Ishikawa (cell line): ENCODE results near the gene IQGAP1.

Experiments
- EP300 ChIP-seq: IDR thresholded peaks from 2 replicates; pipeline ENCODE4 v1.6.1; 2012; ENCODE audit warnings: borderline replicate concordance
- NFIC ChIP-seq: IDR thresholded peaks from 2 replicates; pipeline ENCODE4 v1.6.1; 2012
- RAD21 ChIP-seq: IDR thresholded peaks from 2 replicates; pipeline ENCODE4 v1.6.1; 2012; ENCODE audit warnings: low read depth
- TF ChIP-seq, protein P1 (sequence below): IDR thresholded peaks from 2 replicates; pipeline ENCODE4 v1.6.1; 2012

DNA sequence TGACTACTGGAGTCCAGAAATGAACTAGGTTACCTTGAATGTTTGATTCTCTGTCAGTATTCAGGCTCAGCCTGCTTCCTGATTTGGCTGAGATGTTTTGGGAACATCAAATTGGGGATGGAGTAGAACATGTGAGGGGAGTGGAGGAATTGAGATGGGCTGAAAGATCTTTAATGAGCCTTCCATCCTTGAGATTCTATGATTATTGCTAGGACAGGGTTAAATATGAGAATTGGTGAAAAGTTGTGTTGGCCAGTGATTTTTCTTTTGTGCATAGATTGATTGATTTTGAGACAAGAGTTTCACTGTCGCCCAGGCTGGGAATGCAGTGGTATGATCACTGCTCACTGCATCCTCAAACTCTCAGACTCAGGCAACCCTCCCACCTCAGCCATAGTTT is 32.4 kb downstream of the IQGAP1 start:
- no peak for TF ChIP-seq RAD21
- TF ChIP-seq, protein P1, sequence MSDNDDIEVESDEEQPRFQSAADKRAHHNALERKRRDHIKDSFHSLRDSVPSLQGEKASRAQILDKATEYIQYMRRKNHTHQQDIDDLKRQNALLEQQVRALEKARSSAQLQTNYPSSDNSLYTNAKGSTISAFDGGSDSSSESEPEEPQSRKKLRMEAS, result no peak
- no peak for TF ChIP-seq NFIC
- TF ChIP-seq EP300, result no peak
